Thyroid gland (tissue), 4 donors: ENCODE data around the gene POLR1A.

Experiments used
- POLR2A ChIP-seq, 2 donors: fragments of 450-650 bp; IDR thresholded peaks; one replicate each; pipeline ENCODE4 v1.6.1; 2017; ENCODE audit warnings: antibody characterized with exemption in 2 of 2, mild to moderate bottlenecking in 2 of 2, moderate library complexity in 1 of 2
- TF ChIP-seq, protein P1 (sequence below), 6 experiments: fragments of 200-600 bp in 3 of 6; fragments of 450-650 bp in 3 of 6; sonication (generic) in 3 of 6; IDR thresholded peaks; one replicate each; pipeline ENCODE4 v1.5.1; 2016 to 2019; ENCODE audit warnings: antibody characterized with exemption in 6 of 6, mild to moderate bottlenecking in 2 of 6, inconsistent platforms in 1 of 6, moderate library complexity in 1 of 6

DNA sequence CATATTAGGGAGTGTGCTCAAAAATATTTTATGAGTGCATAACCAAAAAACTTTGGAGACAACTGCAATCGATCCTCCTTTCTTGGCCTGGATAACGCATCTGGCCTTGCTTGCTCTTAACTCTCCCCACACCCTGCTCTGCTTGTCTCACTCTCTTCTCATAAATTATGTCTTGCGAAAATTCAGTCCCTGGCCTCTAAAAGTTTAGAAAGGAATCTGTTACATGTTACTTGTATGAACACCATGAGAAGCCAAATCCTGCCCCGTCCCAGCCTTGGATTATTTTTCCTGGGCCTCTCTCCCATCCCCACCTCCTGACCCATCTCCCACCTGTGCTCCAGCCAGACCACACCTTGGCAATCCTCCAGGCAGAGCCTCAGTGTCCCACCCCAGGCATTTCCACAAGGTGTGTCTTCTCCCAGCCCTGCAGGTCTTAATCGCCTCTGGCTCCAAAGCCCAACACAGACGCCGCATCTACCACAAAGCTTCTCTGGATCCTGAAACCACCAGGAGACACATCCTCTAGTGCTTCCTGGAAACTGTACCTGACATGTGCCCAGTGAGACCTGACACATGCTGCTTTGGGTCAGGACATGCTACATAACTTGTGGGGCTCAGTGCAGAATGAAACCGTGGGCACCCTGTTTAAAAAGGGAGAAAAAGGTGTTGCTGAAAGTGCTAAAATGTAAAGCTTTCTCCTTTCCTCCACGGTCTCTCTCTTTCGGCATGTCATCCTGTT is 117.3 kb downstream of the POLR1A start:
- TF ChIP-seq, protein P1, sequence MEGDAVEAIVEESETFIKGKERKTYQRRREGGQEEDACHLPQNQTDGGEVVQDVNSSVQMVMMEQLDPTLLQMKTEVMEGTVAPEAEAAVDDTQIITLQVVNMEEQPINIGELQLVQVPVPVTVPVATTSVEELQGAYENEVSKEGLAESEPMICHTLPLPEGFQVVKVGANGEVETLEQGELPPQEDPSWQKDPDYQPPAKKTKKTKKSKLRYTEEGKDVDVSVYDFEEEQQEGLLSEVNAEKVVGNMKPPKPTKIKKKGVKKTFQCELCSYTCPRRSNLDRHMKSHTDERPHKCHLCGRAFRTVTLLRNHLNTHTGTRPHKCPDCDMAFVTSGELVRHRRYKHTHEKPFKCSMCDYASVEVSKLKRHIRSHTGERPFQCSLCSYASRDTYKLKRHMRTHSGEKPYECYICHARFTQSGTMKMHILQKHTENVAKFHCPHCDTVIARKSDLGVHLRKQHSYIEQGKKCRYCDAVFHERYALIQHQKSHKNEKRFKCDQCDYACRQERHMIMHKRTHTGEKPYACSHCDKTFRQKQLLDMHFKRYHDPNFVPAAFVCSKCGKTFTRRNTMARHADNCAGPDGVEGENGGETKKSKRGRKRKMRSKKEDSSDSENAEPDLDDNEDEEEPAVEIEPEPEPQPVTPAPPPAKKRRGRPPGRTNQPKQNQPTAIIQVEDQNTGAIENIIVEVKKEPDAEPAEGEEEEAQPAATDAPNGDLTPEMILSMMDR (IDR thresholded peaks at IDR 0.05) = no peak
- TF ChIP-seq POLR2A (IDR thresholded peaks at IDR 0.05) = no peak
